Measurements from ENCODE around the gene ASNS. TPM values are rescaled to one million over a fixed set of nuclear protein-coding genes. Genes with fewer than 3 reads are reported as not detected.

ASNS gene
- total and polyA plus RNA-seq, 2 experiments from 2014 or later, result 163 to 166 TPM

Small RNA genes within 50 kb of the gene (small RNA-seq; reads per million reads assigned to genes)
- not detected for gene AC005326.1 (ENCODE audit: low replicate concordance)
- gene AC079781.2 (ENCODE audit: low replicate concordance), result not detected
- not detected for gene SNRPCP9 (ENCODE audit: low replicate concordance)

Other genes with a start within 250 kb of the ASNS start
- gene TAC1, start 140.3 kb downstream of the ASNS start, total RNA-seq (2014; rRNA removed; shearing (Covaris generic)), result 3.9 and 8.7 TPM in 2 replicates
- 7.5 and 9.7 TPM in 2 replicates for gene TAC1, start 140.3 kb downstream of the ASNS start, polyA plus RNA-seq (2016; fragmentation: Nextera tagmentation; extraction: Ambion mirVana)
- not detected in 2 replicates for gene OCM2, start 117.8 kb upstream of the ASNS start, total RNA-seq (2014; rRNA removed; shearing (Covaris generic))
- gene OCM2, start 117.8 kb upstream of the ASNS start, polyA plus RNA-seq (2016; fragmentation: Nextera tagmentation; extraction: Ambion mirVana), result not detected in 2 replicates
- gene LMTK2, start 234.5 kb upstream of the ASNS start, total RNA-seq (2014; rRNA removed; shearing (Covaris generic)), result 26.8 and 30.8 TPM in 2 replicates
- gene LMTK2, start 234.5 kb upstream of the ASNS start, polyA plus RNA-seq (2016; fragmentation: Nextera tagmentation; extraction: Ambion mirVana), result 6.1 and 6.5 TPM in 2 replicates